Omental fat pad (tissue), 4 donors: ENCODE measurements around the gene UBN1. TPM values are rescaled to one million over a fixed set of nuclear protein-coding genes. Genes with fewer than 3 reads are reported as not detected.
"Not testable (repeated sequence)": the region's sequence is repeated elsewhere in the genome, so short reads cannot be mapped to it uniquely, and the experiment has no call there.

Experiments used
- ATAC-seq: fragments of 150-250 bp; one replicate; pipeline ENCODE4 v1.9.1; 2016; ENCODE audit warnings: mild to moderate bottlenecking, moderate library complexity; ENCODE audit not compliant: low FRiP score
- DNase-seq: peaks from one replicate; pipeline ENCODE4 v3.0.0-alpha.2; 2019; ENCODE audit warnings: low spot score
- total RNA-seq, 4 donors: library from RNA; depleted of rRNA; stranded (reverse); fragments of >200 nt; gene quantifications; one replicate each; pipeline ENCODE4 v1.1.0, GENCODE V29; 2016
- TF ChIP-seq, protein P1 (sequence below), 3 donors: fragments of 450-650 bp; IDR thresholded peaks; one replicate each; pipeline ENCODE4 v1.5.1; 2016 to 2017; ENCODE audit warnings: antibody characterized with exemption in 3 of 3, mild to moderate bottlenecking in 3 of 3, moderate library complexity in 2 of 3

UBN1 gene
- total RNA-seq, 4 donors from 2014 or later = 32.8 to 67.5 (median 41.1) TPM

DNA sequence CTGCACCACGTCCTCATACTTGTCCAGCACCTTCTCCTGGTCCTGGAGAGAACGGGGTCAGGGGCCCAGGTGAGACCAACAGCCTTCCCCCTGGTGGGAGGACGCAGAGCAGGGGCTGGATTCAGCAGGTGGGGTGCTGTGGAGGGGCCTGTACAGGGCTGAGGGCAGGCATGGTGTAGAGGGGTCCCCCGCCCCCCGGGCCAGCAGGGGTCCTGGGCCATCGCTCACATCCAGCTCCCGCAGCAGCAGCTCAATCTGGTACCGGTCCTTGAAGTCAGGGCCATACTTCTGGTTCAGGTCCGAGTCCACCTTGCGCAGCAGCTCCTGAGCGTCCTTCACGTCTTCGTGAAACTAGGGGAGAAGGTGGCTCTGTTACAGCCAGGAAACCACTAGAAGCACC is 48.1 kb downstream of the UBN1 start:
- peak; percentile 42 for ATAC-seq
- TF ChIP-seq, protein P1, sequence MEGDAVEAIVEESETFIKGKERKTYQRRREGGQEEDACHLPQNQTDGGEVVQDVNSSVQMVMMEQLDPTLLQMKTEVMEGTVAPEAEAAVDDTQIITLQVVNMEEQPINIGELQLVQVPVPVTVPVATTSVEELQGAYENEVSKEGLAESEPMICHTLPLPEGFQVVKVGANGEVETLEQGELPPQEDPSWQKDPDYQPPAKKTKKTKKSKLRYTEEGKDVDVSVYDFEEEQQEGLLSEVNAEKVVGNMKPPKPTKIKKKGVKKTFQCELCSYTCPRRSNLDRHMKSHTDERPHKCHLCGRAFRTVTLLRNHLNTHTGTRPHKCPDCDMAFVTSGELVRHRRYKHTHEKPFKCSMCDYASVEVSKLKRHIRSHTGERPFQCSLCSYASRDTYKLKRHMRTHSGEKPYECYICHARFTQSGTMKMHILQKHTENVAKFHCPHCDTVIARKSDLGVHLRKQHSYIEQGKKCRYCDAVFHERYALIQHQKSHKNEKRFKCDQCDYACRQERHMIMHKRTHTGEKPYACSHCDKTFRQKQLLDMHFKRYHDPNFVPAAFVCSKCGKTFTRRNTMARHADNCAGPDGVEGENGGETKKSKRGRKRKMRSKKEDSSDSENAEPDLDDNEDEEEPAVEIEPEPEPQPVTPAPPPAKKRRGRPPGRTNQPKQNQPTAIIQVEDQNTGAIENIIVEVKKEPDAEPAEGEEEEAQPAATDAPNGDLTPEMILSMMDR (IDR thresholded peaks at IDR 0.05) = no peak

DNA sequence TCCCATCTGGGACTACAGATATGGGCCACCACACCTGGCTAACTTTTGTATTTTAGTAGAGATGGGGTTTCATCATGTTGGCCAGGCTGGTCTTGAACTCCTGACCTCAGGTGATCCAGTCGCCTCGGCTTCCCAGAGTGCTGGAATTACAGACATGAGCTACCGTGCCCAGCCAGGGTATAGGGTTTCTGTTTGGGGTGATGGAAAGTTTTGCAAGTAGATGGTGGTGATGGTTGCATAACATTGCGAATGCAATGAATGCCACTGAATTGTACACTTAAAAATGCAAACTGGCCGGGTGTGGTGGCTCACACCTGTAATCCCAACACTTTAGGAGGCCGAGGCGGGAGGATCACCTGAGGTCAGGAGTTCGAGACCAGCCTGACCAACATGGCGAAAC is 49.5 kb downstream of the UBN1 start:
- not testable (repeated sequence) for ATAC-seq, DNase-seq

More for the DNA sequence above, 48.1 kb downstream of the UBN1 start:
- no peak for DNase-seq

DNA sequence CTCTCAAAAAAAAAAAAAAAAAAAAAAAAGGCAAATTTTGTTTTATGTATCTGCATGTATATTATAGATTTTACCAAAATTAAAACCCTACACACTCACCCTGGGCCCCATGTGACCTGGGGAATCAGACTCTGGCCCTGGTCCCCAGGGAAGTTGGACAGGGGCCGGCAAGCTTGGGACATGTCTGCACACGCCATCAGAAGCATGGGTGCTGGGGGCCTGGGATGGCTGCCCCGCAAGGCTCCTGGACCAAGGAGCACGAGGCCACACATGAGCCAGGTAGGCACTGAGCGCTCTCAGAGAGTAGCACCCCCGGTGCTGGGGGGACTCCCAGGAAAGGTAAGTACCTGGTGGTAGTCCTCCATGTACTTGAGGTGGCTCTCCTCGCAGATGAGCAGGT is 50.0 kb downstream of the UBN1 start:
- ATAC-seq (no peak), DNase-seq (no peak)
- TF ChIP-seq, protein P1 (IDR thresholded peaks at IDR 0.05) = no peak

- ATAC-seq (no peak), DNase-seq (no peak)
- TF ChIP-seq, protein P1 (IDR thresholded peaks at IDR 0.05) = no peak
Observed at GRCh38 chr16:4898811-4899473, 51.7 kb downstream of the UBN1 start.

DNA sequence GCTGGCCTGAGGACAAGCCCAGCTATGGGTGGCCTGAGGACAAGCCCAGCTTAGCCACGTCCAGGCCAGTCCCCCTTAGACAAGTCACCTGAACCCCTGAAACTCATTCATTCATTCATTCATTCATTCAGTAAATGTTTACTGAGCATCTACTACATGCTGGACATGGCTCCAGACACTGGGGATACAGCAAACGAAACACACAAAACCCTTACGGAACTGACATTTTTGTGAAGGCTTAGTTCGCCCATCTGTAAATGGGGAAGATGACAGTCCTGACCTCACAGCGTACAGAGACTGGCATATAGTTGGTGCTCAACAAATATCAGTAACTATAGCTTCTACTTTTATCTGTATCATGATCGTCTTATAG is 52.2 kb downstream of the UBN1 start:
- no peak for DNase-seq
- TF ChIP-seq, protein P1 (IDR thresholded peaks at IDR 0.05) = no peak
- ATAC-seq = no peak

DNA sequence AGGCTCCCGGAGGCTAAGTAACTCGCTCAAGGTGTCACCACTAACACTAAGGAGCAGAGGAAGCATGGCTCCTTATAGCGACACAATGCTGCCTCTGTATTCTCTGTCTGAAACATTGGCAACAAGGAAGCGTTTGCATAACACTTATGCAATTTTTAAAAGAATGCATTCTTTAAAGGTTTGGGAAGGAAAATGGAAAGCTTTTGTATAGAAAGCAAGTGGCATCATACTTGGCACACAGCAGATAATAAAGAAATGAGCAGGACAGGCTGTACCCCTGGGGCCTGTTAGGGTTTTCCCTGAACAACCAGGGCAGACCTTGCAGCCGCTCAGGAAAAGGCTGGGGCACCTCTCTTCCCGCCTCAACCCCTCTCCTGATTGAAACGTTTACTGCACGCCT is 52.8 kb downstream of the UBN1 start:
- DNase-seq (no peak), ATAC-seq (no peak)
- TF ChIP-seq, protein P1 (IDR thresholded peaks at IDR 0.05) = no peak

DNA sequence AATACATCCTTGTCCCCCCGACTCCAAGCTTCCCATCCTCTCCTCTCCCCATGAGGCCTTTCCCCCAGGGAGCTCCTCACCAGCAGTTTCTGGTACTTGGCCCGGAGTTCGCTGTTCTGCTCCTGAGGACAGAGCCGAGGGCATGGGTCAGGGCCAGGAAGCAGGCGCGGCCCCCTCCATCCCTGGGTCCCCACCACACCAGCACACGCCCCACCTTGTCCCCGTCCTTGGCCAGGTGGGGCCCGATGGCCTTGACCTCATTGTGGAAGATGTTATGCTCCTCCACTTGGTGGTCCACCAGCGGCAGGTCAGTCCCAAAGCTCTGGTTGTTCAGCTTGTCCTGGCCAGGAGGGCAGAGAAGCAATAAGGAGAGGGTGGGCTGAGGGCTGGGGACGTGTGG is 53.5 kb downstream of the UBN1 start:
- ATAC-seq (peak; percentile 35), DNase-seq (no peak)
- TF ChIP-seq, protein P1 (IDR thresholded peaks at IDR 0.05) = no peak
